HG03066 (cell line): ENCODE results near the gene C19orf44.
"Not testable (repeated sequence)": the region's sequence is repeated elsewhere in the genome, so short reads cannot be mapped to it uniquely, and the experiment has no call there.

ENCODE experiments used
- ATAC-seq: cut with Tn5 transposase; IDR thresholded peaks from one replicate; pipeline ENCODE4 v1.9.1; 2021; ENCODE audit warnings: low read depth; ENCODE audit not compliant: unreplicated experiment

C19orf44 gene

DNA sequence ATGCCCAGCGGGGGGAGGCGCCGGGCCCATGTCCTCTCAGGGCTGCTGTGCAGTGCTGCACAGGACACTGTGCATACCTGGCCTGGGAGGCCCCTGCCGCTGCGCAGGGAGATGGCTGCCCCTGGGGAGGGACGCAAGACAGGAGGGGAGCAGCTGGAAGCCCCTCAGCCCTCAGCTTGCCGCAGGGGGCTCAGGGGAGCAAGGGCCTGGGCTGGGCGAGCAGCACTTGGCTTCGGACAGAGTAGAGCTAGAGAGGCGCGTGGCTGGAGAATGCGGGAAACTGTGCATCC lies 35.1 kb downstream of the C19orf44 start:
- no peak for ATAC-seq

DNA sequence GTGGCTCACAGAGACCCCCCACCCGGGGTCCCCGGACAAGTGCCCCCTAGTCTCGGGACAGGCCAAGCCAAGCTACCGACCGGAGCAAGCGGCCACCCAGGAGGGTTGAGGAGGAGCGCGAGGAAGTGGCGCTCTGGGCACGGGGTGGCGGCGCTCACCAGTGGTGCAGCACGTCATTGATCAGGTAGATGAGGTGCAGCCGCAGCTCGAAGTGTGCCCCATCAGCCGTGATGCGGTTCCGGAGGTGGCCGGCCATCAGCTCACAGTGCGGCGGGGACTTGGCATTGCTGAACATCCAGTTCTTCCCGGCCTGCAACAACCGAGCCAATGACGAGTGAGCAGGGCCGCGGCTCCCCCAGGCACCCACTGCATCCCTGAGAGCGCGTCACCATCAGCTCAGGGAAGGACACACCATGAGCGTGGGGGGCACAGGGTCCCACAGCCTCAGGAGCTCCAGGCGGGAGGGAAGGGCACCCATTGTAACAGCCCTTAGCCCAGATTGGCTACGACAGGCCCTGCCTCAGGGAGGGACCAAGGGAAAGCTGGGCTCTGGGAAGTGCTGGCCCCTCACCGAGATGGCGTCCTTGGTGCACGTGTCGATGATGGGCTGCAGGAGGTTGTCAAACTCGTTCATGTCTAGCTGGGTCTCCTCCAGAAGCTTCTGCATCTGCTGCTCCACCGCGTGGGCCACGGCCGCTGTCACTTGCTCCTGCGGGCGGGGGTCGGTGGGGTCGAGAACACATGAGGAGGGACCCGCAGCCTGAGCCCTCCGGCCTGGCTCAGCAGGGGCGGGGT lies 36.4 kb downstream of the C19orf44 start:
- no peak for ATAC-seq

DNA sequence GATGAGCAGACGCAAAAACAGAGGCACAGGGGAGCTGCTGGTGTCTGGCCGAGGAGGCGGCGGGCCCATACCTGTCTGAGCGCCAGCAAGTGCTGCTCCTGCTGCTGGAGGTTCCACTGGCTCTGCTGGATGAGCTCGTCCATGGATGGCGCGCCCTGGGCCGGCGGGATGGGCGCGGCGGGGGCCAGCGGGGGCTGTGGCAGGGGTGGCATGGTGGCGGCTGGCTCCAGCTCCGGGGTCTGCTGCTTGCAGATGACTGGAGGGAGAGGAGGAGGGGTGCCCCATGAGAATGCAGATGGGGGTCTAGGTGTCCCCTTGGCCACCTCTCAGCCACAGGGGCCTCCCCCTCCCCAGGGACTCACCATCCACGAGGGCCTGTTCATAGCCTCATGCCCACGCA lies 39.2 kb downstream of the C19orf44 start:
- ATAC-seq: no peak

DNA sequence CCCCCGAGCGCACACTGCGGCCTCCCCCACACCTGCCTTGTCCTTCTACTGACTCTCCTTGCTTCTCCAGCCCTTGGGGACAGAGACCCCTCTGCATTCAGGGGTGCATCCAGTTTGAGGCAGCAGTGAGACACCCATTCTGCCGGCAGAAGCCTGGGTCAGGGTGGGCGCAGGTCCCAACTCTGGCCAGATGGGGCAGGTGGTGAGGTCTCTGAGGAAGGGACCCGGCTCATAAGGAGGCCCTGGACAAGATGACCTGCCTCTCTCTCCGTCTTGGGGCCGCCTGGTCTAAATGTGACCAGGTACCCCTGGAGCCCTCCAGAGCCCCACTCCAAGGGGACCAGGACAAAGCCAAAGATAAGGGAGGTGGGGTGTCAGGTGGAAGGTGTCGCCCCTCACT lies 39.9 kb downstream of the C19orf44 start:
- no peak for ATAC-seq

DNA sequence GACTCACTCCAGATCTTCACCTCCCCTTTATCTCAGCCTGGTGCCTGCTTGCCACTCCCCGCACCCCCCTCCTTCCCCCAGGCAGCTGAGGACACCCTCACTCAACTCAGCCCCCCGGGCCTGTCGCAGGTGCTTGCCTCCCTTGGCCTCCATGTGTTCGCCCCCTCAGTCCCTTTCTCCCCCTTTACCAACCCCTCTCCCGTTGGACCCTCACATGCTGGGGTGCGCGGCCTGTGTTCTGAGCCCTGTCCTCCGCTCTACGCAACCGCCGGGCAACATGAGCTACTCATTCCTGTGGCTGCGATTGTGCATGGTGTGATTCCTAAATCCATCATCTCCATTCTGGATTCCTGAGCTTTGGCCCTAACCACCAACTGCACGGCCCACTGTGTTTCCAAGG lies 40.9 kb downstream of the C19orf44 start:
- no peak for ATAC-seq

DNA sequence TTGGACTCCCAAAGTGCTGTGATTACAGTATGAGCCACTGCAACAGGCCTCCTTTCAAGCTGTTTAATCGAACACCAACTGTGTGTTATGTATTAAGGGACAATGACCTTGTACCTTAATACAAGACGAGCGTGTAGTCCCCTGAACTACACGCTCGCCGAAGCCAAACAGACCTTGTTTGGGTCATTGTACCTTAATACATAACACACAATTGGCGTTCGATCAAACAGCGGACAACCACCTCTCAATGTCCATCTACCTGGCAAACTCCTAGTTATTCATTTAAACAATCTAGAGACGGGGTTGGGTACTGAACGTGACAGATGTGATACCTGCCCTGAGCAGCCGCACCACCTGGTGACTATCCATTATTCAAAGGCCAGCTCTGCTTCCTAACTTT lies 44.8 kb downstream of the C19orf44 start:
- ATAC-seq: no peak

DNA sequence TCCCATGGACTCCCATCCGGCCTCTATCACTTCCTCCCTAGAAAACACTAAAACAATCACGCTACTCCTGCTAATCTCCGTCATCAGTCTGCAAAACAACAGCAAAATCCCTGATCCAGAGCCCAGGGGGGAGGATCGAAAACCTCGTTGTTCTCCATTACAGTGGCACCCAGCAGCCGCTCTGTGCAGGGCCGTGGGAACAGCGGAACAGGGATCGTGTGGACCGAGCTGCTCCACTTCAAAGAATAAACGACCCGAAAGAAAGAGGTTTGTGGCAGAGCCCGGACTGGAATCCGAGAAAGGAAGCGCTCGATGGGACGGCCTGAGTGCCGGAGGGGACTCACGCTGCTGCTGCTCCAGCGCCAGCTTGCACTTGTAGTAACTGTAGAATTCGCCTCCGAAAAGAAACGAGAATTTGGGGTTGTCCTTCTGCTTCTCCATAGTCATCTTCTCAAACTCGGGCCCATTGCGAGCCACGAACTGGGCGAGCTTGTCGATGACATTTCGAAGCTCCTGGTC lies 45.4 kb downstream of the C19orf44 start:
- no peak for ATAC-seq

DNA sequence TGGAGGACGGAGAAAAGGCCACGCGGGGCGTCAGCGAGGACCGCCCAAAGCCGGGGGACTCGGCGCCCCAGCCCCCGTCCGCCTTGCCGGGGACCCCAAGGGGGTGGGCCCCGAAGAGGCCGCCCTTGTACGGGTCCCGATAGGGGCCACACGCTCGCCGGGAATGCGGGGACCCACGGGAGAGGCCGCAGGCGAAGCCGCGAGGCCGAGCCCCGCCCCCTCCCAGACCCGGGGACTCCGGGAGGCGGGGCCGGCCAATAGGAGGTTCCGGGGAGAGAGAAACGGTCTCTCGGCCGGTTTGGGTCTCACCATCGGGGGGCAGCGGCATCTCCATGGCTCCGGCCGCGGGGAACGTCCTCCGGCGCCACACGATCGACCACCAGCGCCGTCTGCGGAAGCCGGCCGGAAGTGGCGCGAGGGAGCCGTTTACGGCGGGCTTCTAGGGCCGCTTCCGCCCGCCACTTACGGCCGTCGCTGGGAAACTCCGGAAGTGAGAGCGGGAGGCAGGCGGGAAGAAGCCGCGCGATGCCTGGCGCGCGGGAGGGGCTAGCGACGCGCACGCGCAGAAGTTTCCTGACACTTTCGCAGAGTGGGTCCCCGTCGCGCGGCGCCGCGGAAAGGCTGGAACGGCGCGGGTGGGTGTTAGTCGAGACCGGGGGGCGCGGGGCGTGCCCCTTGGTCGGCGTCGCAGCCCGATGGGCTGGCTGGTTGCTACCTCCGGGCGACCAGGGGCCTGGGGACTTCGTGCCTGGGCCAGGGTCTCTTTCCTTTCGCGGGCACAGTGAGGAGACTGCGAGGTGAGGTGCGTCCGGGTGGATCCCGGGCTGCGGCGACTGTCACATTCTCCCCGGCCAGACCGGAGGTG lies 46.1 kb downstream of the C19orf44 start, which contains the start of gene CHERP:
CHERP (minus strand) TSS at position 393 of the 865 bp plus-strand sequence; CDS start at position 334, 59 bp downstream.
- peak; percentile 70 for ATAC-seq

DNA sequence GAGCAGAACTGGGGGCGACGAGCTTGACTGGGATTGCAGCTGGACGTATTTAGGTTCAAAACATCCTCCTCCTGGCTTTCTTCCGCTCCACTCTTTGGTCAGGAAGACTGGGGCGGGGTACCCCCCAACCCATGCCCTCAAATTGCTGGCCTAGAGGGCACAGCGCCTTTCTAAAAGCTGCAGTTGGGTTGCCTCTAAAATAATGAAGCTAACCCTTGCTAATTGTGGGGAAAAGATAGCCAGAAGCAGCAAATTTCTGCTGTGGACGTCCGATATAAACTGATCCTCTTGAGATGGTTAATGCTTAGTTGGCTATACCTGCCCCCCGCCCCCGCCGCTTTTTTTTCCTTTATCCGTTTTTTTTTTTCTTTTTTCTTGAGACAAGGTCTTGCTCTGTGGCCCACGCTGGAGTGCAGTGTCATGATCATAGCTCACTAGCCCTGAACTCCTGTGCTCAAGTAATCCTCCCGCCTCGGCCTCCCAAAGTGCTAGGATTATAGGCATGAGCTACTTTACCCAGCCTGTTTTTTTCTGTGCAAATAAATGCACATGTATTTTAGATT lies 46.8 kb downstream of the C19orf44 start:
- ATAC-seq: no peak

DNA sequence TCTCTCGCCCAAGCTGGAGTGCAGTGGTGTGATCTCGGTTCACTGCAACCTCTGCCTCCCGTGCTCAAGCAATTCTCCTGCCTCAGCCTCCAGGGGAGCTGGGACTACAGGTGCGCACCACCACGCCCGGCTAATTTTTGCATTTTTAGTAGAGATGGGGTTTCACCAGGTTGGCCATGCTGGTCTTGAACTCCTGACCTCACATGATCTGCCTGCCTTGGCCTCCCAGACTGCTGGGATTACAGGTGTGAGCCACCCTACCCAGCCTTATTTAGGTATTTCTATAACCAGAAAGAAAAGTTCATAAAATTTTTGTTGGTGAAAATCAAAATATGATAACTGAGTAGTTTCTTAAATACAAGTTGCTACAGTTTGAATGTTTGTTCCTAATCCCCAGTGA lies 47.5 kb downstream of the C19orf44 start:
- ATAC-seq: not testable (repeated sequence)

DNA sequence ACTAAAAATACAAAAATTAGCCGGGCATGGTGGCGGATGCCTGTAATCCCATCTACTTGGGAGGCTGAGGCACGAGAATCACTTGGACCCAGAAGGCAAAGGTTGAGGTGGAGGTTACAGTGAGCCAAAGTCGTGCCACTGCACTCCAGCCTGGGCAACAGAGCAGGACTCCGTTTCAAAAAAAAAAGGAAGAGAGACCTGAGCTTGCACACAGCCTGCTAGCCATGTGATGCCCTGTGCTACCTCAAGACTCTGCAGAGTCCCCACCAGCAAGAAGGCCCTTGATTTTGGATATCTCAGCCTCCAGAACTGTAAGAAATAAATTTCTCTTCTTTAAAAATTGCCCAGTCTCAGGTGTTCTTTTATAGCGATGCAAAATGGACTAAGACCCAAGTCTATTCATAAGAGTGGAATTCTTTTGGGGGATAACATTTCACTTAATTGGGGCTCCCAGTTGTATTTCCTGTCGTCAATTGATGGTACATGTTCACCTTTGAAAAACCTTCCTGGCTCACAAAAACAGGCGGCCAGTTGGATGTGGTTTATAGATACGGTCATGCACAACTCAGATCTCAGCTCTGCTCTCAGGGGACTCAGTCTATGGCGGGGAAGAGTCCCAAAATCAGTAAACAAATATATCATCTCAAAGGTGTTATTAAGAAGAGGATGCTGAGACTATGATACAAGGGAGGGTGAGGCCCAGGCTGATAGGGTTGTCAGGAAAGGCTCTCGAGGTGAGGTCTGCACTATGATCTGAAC lies 48.5 kb downstream of the C19orf44 start:
- no peak for ATAC-seq

DNA sequence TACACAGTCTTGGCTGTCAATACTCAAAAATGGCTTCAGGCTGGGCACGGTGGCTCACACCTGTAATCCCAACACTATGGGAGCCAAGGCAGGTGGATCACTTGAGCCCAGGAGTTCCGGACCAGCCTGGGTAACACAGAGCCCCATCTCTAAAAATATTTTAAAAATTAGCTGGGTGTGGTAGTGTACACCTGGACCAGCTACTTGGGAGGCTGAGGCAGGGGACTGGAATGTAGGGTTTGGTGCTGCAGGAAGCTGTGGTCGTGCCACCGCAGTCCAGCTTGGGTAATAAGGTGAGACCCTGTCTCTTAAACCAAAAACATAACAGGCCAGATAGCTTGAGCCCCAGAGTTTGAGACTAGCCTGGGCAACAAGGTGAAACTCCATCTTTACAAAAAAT lies 52.8 kb downstream of the C19orf44 start:
- no peak for ATAC-seq

DNA sequence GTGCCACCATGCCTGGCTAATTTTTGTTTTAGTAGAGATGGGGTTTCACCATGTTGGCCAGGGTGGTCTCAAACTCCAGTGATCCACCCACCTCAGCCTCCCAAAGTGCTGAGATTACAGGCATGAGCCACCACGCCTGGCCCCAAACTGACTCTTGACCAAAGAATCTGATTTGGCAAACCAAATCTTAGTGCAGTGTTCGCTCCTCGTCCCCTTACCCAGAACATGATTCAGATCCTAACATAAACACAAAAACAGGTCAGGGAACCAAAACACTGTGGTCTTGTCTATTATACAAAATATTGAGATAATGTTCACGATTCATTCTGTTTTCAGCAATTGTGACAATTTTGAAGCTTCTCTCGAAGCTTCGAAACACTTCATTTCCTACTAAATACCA lies 55.7 kb downstream of the C19orf44 start:
- ATAC-seq: not testable (repeated sequence)

DNA sequence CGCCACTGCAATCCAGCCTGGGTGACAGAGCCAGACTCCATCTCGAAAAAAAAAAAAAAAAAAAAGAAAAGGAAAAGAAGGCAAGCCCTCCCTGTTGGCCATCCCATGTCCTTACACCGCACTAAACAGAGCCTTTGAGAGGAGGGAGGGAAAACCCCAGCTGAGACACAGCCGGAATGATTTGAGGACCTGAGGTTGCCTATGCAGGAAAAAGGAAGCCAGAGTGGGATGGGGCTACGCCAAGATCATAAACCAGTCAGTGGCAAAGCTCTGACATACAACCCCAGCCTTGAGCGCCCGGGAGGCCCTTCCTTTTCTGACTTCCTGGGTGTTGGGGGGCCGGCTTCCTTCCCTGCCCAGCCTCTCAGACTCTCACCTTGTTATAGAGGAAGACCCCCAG lies 58.6 kb downstream of the C19orf44 start:
- ATAC-seq: no peak

DNA sequence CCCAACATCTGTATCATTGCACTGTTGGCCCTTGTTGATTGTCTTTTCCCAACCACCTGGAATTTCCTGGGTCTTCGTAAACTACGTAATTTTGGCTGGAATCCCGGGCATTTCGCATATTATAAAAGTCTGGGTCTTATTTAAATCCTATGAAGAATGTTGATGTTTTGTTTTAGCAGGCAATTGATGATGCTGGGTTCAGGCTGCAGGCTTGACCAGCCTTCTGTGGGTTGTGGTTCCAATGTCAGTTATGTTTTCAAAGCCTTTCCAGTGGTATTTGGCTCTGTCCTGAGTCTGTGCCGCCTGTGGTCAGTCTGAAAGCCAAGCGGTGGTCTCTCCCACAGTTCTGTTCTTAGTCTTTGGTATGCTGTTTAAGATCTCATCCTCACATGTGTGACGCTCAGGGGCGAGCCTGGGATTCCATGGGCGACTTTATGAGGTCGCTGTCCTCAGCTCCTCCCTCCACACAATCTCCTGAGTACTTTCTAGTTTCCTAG lies 63.6 kb downstream of the C19orf44 start:
- no peak for ATAC-seq

DNA sequence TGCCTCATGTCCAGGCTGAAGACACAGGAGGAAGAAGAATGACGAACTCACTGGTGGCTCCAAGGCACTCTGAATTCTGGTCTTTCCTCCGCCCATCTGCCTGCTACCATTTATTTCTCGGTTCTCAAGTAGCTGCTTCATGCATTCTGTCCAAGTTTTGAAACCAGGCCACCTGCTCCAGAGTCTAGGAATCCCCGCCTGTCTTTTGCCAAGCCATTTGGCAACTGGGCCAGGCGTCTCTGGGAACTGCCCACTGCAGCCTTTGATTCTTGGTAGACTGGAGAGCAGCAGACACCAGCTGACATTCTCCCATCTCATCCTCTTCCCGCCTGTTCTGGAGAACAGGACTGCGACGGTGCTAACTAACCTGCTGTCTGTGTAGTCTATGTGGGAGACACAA lies 65.2 kb downstream of the C19orf44 start:
- ATAC-seq: no peak

DNA sequence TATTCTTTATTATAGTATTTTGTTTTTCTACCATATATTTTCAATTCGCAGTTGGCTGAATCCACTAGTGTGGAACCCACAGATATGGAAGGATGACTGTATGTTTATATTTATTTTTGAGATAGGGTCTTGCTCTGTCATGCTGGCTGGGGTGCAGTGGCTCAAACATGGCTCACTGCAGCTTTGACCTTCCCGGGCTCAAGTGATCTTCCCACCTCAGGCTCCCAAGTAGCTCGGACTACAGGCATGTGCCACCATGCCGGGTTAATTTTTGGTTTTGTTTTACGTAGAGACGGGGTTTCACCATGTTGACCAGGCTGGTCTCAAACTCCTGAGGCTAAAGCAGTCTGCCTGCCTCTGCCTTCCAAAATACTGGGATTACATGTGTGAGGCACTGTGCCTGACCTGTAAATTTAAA lies 66.4 kb downstream of the C19orf44 start:
- no peak for ATAC-seq

DNA sequence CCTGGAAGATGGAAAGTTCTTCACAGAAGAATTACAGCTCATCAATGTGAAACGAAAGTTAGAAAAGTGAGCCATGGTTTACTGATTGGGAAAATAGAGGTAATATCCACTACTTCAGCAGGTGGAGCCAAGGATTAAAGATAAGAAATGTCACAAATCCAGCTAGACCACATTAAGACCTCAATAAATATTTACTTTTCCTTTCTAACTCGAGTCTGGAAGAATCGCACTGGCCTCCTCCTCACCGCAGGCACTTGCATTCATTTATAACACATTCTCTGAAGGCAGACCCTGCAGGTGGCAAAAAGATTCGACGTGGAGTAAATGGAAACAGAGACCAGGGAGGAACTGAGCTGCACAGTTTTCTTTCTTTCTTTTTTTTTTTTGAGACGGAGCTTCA lies 68.6 kb downstream of the C19orf44 start:
- ATAC-seq: no peak

DNA sequence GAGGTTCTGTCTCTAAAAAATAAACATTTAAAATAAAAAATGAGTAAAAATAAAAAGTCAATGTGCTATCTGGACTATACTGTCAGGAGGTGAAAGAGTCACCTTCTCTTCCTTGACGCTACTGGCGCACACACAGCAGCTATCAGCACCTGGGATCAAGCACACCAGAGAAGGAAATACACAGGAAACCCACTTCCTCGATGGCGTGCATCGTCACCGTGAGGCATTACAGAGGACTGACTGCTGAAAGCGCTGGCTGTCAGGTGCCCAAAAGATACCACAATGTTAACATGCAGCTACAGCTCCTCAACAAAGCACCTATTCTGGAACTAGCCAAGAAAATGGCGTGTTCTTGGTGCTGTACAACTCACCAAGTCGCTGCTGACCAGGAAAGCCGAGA lies 70.0 kb downstream of the C19orf44 start:
- no peak for ATAC-seq

DNA sequence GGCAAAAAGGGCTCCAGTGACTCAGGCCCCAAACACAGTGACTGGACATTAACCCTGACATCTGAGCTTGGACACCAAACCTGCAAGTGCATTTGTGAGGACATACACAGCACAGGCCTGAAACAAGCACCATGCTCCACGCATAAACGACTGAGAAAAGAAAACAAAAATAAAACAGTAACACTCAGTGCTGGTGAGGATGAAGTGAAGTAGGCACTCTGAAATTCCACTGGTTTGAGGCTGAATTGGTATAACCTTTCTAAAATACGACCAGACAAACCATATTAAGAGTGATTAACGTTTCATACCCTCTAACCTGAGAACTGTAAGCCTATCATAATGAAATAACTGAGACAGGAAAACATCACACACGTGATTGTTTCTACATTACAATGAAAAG lies 70.5 kb downstream of the C19orf44 start:
- ATAC-seq: no peak
